GM19025 (cell line): ENCODE measurements around the gene PDLIM5.
"Not testable (repeated sequence)": the region's sequence is repeated elsewhere in the genome, so short reads cannot be mapped to it uniquely, and the experiment has no call there.

Experiments
- ATAC-seq: cut with Tn5 transposase; IDR thresholded peaks from one replicate; pipeline ENCODE4 v1.9.1; 2021; ENCODE audit warnings: mild to moderate bottlenecking, low read depth, moderate library complexity; ENCODE audit not compliant: unreplicated experiment

Gene PDLIM5, protein sequence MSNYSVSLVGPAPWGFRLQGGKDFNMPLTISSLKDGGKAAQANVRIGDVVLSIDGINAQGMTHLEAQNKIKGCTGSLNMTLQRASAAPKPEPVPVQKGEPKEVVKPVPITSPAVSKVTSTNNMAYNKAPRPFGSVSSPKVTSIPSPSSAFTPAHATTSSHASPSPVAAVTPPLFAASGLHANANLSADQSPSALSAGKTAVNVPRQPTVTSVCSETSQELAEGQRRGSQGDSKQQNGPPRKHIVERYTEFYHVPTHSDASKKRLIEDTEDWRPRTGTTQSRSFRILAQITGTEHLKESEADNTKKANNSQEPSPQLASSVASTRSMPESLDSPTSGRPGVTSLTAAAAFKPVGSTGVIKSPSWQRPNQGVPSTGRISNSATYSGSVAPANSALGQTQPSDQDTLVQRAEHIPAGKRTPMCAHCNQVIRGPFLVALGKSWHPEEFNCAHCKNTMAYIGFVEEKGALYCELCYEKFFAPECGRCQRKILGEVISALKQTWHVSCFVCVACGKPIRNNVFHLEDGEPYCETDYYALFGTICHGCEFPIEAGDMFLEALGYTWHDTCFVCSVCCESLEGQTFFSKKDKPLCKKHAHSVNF

DNA sequence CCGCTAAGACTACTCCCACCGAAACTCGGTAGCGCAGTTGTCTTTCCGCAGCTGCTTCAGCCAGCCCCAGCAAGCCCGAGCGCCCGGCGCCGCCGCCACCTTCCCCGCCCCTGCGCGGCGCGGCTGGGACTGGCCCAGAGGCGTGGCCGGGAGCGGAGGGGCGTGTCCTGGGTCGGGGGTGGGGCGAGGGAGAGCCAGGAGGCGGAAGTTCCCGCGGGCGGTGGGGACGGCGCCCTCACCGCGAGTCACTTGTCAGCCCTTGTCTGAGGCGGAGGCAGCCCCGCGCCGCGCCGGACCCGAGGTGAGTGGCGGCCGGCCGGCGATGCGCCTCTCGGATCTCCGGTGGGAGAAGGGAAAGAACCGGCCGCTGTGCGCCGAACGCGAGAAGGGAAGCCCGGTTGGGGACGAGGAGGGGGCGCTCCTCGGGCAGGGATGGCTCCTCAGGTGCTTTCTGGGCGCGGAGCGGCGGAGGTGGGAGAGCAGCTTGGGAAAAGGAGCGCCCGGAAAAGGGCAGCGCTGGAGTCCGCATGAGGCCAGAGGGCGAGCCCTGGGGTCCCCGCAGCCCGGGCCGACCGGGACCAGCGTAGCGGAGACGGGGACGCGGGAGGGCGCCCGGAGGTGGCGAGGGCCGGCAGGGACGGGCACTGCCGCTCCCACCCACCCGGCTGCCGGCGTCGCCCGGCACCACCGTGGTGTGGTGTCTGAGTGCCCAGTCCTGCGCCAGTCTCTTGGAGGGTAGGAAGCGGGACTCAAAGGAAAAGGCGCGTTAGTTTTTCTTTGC lies at the start of gene PDLIM5:
Gene PDLIM5, plus strand, starts transcription at position 248 of the 781 bp plus-strand sequence. CDS start 3,347 bp downstream, outside the sequence.
- ATAC-seq: peak; percentile 88

DNA sequence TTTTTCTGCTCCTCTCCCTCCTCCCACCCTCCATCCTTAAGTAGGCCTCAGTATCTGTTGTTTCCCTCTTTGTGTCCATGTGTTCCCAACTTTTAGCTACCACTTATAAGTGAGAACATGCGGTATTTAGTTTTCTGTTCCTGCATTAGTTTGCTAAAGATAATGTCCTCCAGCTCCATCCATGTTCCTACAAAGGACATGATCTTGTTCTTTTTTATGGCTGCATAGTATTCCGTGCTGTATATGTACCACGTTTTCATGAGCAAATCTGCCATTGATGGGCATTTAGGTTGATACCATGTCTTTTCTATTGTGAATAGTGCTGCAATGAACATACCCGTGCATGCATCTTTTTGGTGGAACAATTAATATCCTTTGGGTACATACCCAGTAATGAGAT lies 49.3 kb upstream of the PDLIM5 start:
- not testable (repeated sequence) for ATAC-seq

DNA sequence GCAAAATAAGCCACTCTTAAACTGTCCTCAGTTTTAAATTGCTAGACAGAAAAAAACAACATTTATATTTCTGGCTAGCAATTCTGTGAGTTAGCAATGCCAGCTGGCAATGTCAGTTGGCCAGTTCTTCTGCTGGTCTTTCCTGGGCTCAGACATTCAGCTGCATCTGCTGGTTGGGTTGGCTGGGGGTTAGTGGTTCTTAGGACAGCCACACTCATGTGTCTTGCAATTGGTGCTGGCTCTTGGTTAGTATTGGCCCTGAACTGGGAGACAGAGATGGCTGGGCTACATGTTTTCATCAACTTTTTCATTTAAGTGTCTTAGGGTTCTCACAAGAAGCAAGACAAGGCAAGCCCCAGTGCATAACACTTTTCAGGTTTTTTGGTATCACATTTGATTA lies 48.0 kb upstream of the PDLIM5 start:
- no peak for ATAC-seq

DNA sequence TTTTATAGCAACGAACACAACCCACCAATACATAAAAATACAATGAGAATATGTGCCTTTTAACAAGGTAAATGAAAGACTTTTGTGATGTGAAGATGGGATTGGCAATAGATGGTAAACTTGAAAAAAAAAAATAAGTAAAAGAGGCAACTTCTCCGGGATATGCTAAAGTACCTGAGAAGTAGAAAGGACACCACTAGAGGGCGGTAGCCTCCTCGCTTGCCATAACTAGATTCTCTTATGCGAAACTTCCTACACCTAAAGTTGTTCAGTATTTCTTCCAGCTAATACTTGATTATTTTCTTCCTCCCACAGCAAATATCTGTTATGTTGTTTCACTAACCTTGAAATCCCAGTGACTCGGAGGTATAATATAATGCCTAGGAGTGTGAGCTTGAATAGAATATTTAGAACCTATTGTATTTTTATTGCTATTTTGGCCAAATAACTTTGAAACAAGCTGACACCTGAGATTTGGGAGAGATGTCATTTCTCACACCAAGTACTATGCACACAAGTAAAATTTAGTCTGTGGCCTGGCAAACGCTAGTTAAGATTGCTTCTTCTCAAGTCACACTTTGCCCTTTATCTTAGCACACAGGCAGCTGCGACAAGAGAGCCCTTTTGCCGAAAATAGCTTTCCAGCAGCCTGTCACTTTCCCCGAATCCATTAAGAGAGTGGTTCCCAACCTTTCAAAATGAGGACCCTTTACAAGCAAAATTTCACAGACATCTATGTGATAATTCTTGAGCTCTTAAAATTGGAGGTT lies 44.9 kb upstream of the PDLIM5 start:
- ATAC-seq: peak; percentile 64

DNA sequence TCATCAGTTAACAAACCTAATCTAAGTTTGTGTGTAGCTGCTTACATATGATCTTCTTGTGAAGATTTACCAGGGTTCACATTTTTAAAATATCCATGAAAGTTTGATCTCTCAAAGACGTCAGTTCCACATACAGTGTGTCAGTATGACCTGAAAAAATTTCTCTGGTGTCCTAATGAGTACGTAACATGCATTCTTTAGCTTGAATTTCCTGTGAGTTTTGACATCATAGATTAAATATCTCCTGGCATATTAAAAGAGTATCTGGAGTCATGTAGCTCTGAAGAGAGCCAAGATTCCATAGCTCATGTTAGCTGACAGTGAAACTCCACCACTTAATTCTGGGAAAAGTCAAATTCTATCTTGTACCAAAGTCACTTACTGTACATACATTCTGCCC lies 43.9 kb upstream of the PDLIM5 start:
- ATAC-seq: no peak

DNA sequence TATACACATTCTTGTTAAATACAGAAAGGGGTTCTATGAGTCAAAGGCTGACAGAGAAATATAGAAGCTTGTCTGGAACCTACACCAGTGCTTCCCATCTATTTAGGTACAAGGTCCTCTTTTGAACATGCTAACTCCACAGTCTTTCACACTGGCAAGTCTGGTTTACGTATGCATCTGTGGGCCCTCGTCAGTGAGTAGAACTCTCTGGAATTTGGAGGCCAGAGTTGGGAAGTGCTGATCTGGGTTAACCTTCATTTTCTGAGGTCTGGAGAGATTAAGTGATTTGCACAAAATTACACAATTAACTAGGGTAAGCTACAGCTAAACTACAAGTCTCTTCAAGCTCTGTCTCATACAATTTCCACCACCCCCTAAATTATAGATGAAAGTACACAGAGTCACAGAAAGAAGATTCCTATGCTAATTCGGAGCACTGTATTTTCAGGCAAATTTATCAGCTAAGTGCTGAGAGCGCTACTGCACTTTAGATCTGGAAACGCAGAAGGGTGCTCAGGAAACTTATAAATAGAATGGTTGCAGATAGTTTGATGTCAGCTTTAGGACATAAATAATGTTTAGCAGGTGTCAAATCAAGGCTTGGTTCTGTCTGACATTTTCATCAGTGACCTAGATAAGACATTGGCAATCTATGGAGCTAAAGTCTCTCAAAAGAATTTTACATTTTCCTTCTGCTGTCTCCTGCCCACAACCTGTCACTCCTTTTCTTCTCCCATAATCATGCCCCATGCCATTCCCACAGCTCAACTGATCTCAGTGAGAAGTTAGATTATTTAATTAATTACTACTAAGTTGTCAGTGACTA lies 43.0 kb upstream of the PDLIM5 start:
- no peak for ATAC-seq

DNA sequence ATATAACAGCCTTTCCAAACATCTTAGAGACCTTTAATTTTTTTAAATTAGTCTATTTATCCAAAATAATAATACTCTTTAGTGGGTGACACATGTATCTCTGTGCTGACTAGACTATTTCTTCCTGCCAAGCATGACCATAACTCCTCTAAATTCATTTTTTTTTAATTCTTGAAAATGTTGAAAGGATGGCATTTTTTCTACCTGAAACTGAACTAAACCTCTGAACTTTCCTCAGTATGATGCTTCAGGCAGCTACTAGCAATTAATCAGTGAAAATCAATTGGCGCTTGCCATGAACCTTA lies 42.4 kb upstream of the PDLIM5 start:
- no peak for ATAC-seq

DNA sequence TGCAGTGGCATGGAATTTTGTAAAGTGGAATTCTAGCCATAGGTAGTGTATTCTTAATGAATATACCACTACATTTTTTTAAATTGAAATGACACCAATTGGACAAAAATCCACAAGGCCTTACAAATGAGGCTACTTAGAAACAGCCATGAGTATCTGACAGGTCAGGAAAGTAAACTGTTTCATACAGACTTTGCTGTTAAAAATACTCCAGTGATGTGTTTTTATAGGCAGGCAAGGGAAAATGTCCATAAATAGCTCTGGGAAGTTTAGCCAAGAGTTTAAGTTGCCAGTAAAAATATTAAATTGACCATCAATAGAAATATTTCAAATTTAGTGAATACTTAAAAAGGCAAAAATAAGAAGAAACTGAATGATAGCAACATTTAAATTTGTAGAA lies 41.8 kb upstream of the PDLIM5 start:
- ATAC-seq: no peak

DNA sequence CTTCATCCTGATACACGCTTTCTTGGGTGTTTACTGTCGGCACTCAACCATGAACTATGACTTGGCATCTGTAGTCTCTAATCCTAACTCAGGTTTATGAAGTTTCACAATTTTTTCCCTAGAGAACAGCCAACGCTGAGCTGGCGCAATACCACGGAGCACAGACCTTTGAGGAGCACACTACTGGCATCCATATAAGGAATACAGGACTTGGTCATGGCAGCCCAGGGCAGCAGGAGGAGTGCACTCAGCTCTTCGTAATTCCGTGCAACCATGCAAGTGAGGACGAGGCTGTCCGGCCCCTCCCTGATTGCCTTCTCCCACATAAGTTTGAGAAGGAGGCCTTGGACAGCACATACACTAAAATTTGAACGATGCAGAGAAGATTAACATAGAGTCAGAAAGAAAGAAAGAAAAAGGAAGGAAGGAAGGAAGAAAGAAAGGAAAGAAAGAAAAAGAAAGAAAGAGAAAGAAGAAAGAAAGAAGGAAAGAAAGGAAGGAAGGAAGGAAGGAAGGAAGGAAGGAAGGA lies 41.0 kb upstream of the PDLIM5 start:
- ATAC-seq: no peak

DNA sequence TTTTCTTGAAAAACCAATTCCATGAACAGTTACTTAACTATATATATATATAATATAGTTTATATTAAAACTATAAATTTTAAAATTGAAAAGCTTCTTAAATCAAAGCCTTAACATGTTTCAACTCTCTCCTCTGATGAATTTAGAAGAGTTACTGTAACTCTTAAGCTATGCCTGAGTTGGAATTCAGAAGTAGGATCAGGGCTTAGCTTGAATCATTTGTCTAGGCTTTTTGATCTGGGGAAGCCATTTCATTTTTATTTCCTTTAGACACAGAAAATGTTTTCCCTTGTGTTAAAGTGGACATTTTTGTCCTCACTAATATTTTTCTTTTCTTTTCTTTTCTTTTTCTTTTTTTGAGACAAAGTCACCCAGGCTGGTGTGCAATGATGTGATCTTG lies 40.4 kb upstream of the PDLIM5 start:
- ATAC-seq: no peak

DNA sequence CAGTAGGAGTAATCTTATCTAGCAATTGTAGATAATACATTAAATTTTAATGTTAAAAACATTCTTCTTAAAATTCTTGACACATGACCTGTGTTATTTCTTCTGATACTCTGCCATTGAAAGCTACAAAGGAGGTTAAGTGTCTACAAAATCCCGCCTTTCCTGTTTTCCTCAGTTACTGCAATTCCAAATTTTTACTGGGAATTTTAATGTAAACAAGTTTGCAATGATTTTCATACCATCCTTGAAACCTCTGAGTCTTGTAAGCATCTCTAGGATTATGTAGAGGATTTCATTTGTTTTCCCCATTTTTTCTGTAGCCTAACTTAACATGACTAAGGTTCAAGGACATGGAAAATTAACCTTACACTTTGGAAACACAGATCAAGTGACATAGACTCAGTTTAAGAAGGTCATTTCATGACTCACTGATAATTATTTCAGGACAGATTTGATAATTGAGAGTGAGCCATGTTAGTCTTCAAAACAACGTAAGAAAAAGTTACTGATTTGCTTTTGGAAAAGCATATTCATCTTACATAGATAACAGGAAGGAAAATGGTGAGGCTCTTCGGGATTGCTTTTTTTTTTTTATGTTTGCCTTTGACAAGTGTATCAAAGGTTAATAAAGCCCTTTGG lies 39.6 kb upstream of the PDLIM5 start:
- no peak for ATAC-seq

DNA sequence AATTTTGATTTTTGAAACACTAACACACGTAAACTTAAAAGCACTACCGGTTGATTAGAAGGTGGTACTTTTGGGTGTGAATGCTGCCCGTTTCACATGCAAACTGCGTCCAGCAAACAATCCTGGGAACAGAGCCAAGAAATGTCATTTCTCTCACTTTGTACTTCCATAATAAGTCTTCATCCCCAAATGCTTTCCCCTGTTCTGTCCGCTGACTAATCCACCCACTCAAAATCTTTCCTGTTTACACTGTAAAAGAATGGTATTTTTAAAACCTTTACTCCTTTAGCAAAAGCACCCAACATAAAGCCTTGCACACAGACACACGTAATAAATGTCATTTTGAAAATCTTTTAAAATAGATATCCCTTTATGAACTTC lies 39.1 kb upstream of the PDLIM5 start:
- ATAC-seq: no peak

DNA sequence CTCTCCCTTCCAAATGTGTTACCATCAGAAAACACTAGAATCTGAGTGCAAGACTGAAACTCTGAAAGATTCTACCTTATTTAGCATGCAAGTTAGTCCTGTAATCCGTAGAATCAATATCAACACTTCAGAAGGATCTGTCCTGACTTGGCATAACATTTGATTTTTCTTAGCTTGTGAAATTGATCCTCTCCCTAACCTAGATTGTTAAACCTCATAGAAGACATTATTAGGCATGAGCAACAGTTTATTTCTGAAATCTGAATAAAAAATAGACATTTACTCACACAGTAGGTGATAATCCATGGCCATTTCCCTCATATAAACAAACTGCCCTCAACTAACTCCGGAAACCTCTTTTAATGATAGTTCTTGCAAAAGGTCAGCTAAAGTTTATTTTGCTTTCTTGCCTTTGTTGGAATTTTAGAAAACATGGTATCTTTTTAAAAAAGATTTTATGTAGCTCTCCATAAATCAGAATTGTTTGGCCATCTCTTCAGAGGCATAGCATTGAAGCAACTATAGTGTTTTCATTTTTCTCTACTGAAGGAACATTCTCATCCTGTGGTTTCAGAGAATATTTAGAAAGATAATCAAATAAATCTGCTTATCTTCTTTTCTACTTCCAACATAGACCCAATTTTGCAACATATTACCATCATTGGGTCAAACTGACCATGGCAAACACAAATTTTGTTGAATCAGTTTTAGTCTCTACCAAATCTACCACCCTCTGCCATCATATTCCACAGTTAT lies 38.5 kb upstream of the PDLIM5 start:
- ATAC-seq: no peak

DNA sequence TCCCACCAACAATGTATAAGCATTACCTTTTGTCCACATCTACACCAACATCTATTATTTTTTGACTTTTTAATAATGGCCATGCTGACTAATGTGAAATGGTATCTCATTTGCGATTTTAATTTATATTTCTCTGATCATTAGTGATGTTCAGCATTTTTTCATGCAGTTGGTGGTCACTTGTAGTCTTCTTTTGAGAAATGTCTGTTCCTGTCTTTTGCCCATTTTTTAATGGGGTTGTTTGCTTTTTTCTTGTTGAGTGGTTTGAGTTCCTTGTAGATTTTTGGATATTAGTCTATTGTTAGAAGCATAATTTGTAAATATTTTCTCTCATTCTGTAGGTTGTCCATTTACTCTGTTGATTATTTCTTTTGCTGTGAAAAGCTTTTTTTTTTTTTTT lies 36.8 kb upstream of the PDLIM5 start:
- no peak for ATAC-seq

DNA sequence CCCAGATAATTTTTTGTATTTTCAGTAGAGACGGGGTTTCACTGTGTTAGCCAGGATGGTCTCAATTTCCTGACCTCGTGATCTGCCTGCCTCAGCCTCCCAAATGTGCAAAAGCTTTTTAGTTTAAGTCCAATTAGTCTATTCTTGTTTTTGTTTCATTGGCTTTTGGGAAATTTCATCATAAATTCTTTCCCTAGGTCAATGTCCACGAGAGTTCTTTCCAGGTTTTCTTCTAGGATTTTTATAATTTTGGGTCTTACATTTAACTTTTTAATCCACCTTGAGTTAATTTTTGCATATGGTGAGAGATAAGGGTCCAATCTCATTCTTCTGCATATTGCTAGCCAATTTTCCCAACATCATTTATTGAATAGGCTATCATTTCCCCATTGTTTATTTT lies 36.3 kb upstream of the PDLIM5 start:
- no peak for ATAC-seq

DNA sequence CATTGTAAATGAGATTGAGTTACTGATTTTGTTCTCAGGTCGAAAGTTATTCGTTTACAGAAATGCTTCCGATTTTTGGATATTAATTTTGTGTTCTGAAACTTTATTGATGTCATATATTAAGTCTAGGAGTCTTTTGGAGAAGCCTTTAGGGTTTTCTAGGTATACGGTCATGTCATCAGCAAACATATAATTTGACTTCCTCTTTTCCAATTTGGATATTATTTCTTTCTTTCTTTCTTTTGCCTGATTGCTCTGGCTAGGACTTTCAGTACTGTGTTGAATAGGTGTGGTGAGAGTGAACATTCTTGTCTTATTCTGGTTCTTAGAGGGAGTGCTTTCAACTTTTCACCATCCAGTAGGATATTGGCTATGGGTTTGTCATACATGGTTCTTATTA lies 35.4 kb upstream of the PDLIM5 start:
- no peak for ATAC-seq

DNA sequence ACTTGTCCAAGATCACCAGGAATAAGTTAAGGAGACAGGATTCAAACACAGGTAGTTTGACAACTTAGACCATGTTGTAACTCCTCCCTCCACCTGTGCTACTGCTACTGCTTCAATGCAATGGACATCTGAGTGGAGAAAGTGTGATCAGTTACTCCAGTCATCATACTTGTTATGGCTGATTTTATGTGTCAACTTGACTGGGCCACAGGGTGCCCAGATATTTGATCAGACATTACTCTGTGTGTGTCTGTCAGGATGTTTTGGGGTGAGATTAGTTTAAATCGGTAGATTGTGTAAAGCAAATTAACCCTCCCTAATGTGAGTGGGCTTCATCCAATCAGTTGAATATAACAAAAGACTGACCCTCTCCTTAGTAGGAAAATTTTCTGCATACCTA lies 34.8 kb upstream of the PDLIM5 start:
- ATAC-seq: no peak

DNA sequence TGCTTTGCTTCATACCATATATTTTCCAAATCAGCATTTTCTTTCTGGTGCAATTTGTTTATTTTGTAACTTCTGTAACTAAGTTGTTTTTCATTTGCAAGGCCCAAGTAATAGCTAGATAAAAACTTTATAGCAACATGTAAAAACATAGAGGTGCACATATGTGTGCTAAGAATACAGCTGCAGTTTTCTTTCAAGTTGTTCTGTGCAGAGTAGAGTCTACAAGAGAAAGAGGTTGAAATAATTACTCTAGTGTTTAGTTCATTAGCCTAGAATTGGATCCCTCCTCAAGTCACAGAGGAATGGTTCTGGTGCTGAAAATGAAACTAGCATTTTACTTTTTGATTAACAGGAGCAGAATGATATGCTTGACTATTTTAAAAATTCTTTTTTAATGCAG lies 32.2 kb upstream of the PDLIM5 start:
- no peak for ATAC-seq

DNA sequence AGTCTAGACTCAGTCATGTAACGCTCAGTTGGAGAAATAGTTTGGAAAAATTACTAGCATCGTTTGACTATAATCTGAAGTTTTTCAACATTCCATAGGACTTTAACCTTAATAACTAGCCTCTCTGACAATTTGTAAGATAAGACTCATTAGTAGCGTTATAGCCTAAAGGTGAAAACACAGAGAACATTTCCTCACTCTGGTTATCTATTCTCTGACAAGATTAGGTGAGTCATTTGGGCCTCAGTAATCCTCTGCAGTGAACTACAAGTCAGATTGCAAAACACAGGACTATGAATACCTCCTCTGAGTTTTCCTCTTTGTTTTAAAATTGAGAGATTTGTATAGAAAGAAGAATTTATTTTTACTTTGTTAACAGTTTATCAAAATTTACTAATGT lies 31.8 kb upstream of the PDLIM5 start:
- ATAC-seq: no peak
